Measurements from ENCODE around the gene TMEM131.

Gene TMEM131

GRCh38 chr2:97774425-97774824 lies 221.3 kb downstream of the TMEM131 start:
- Mint-ChIP-seq H3K4me1 (no peaks in the 10 kb centered on the region), H3K27me3 (no peaks in the 10 kb centered on the region), H3K27ac (no peak overlapping the region), H3K4me3 (no peak overlapping the region), H3K36me3 (peaks cover 17% of the 10 kb centered on the region), H3K9me3 (no peaks in the 10 kb centered on the region)

- peak overlapping the region; percentile 8 for H3K27ac Mint-ChIP-seq
- no peaks in the 10 kb centered on the region for H3K9me3 Mint-ChIP-seq
- H3K4me3 Mint-ChIP-seq: no peak overlapping the region
- H3K36me3 Mint-ChIP-seq: peaks cover 14% of the 10 kb centered on the region
- no peaks in the 10 kb centered on the region for H3K27me3 Mint-ChIP-seq
- no peaks in the 10 kb centered on the region for H3K4me1 Mint-ChIP-seq
These were observed 225.3 kb downstream of the TMEM131 start for GRCh38 chr2:97770445-97770844.

GRCh38 chr2:97769711-97770110 lies 226.0 kb downstream of the TMEM131 start:
- H3K27ac Mint-ChIP-seq: no peak overlapping the region
- no peaks in the 10 kb centered on the region for H3K4me1 Mint-ChIP-seq
- peaks cover 17% of the 10 kb centered on the region for H3K36me3 Mint-ChIP-seq
- no peaks in the 10 kb centered on the region for H3K27me3 Mint-ChIP-seq
- H3K4me3 Mint-ChIP-seq: no peak overlapping the region
- no peaks in the 10 kb centered on the region for H3K9me3 Mint-ChIP-seq

GRCh38 chr2:97769308-97769707 lies 226.4 kb downstream of the TMEM131 start:
- Mint-ChIP-seq H3K9me3 (no peaks in the 10 kb centered on the region), H3K27ac (no peak overlapping the region), H3K4me1 (no peaks in the 10 kb centered on the region), H3K36me3 (peaks cover 13% of the 10 kb centered on the region), H3K4me3 (no peak overlapping the region), H3K27me3 (no peaks in the 10 kb centered on the region)

GRCh38 chr2:97766567-97766966 lies 229.2 kb downstream of the TMEM131 start:
- peaks cover 6% of the 10 kb centered on the region for H3K36me3 Mint-ChIP-seq
- no peaks in the 10 kb centered on the region for H3K9me3 Mint-ChIP-seq
- peaks cover 5% of the 10 kb centered on the region for H3K4me1 Mint-ChIP-seq
- H3K4me3 Mint-ChIP-seq: no peak overlapping the region
- no peaks in the 10 kb centered on the region for H3K27me3 Mint-ChIP-seq
- H3K27ac Mint-ChIP-seq: no peak overlapping the region

GRCh38 chr2:97765933-97766332 lies 229.8 kb downstream of the TMEM131 start:
- Mint-ChIP-seq H3K4me3 (no peak overlapping the region), H3K36me3 (peaks cover 4% of the 10 kb centered on the region), H3K27ac (no peak overlapping the region), H3K4me1 (peaks cover 7% of the 10 kb centered on the region), H3K9me3 (no peaks in the 10 kb centered on the region), H3K27me3 (no peaks in the 10 kb centered on the region)

- Mint-ChIP-seq H3K9me3 (no peaks in the 10 kb centered on the region), H3K27me3 (no peaks in the 10 kb centered on the region), H3K4me1 (peaks cover 20% of the 10 kb centered on the region), H3K36me3 (peaks cover 11% of the 10 kb centered on the region), H3K4me3 (no peak overlapping the region), H3K27ac (peak overlapping the region; percentile 5)
These were observed 231.0 kb downstream of the TMEM131 start for GRCh38 chr2:97764559-97765263.

GRCh38 chr2:97763176-97763845 lies 232.4 kb downstream of the TMEM131 start:
- peak overlapping the region; percentile 20 for H3K4me3 Mint-ChIP-seq
- H3K27me3 Mint-ChIP-seq: no peaks in the 10 kb centered on the region
- H3K9me3 Mint-ChIP-seq: no peaks in the 10 kb centered on the region
- peaks cover 14% of the 10 kb centered on the region for H3K36me3 Mint-ChIP-seq
- peaks cover 24% of the 10 kb centered on the region for H3K4me1 Mint-ChIP-seq
- H3K27ac Mint-ChIP-seq: peak overlapping the region; percentile 38

- Mint-ChIP-seq H3K9me3 (no peaks in the 10 kb centered on the region), H3K4me3 (peak overlapping the region; percentile 66), H3K4me1 (peaks cover 24% of the 10 kb centered on the region), H3K27ac (peak overlapping the region; percentile 62), H3K27me3 (no peaks in the 10 kb centered on the region), H3K36me3 (peaks cover 20% of the 10 kb centered on the region)
These were observed 234.6 kb downstream of the TMEM131 start for GRCh38 chr2:97761192-97761591.

- peak overlapping the region; percentile 65 for H3K27ac Mint-ChIP-seq
- H3K4me3 Mint-ChIP-seq: peak overlapping the region; percentile 66
- peaks cover 20% of the 10 kb centered on the region for H3K36me3 Mint-ChIP-seq
- H3K27me3 Mint-ChIP-seq: no peaks in the 10 kb centered on the region
- no peaks in the 10 kb centered on the region for H3K9me3 Mint-ChIP-seq
- H3K4me1 Mint-ChIP-seq: peaks cover 24% of the 10 kb centered on the region
These were observed 235.2 kb downstream of the TMEM131 start for GRCh38 chr2:97760480-97761049.

GRCh38 chr2:97759727-97760407 lies 235.9 kb downstream of the TMEM131 start:
- Mint-ChIP-seq H3K4me3 (peak overlapping the region; percentile 55), H3K27ac (peak overlapping the region; percentile 59), H3K4me1 (peaks cover 24% of the 10 kb centered on the region), H3K36me3 (peaks cover 15% of the 10 kb centered on the region), H3K27me3 (no peaks in the 10 kb centered on the region), H3K9me3 (no peaks in the 10 kb centered on the region)

- Mint-ChIP-seq H3K27ac (no peak overlapping the region), H3K36me3 (peaks cover 15% of the 10 kb centered on the region), H3K27me3 (no peaks in the 10 kb centered on the region), H3K4me3 (no peak overlapping the region), H3K4me1 (peaks cover 24% of the 10 kb centered on the region), H3K9me3 (no peaks in the 10 kb centered on the region)
These were observed 237.5 kb downstream of the TMEM131 start for GRCh38 chr2:97758131-97758705.

- Mint-ChIP-seq H3K36me3 (peaks cover 17% of the 10 kb centered on the region), H3K27me3 (no peaks in the 10 kb centered on the region), H3K4me1 (peaks cover 24% of the 10 kb centered on the region), H3K9me3 (no peaks in the 10 kb centered on the region), H3K4me3 (no peak overlapping the region), H3K27ac (peak overlapping the region; percentile 41)
These were observed 238.7 kb downstream of the TMEM131 start for GRCh38 chr2:97757062-97757461.

GRCh38 chr2:97755491-97755890 lies 240.3 kb downstream of the TMEM131 start:
- peaks cover 15% of the 10 kb centered on the region for H3K36me3 Mint-ChIP-seq
- peaks cover 12% of the 10 kb centered on the region for H3K4me1 Mint-ChIP-seq
- no peak overlapping the region for H3K27ac Mint-ChIP-seq
- H3K9me3 Mint-ChIP-seq: no peaks in the 10 kb centered on the region
- no peaks in the 10 kb centered on the region for H3K27me3 Mint-ChIP-seq
- no peak overlapping the region for H3K4me3 Mint-ChIP-seq

- Mint-ChIP-seq H3K27me3 (no peaks in the 10 kb centered on the region), H3K4me3 (no peak overlapping the region), H3K36me3 (peaks cover 11% of the 10 kb centered on the region), H3K9me3 (no peaks in the 10 kb centered on the region), H3K27ac (peak overlapping the region; percentile 30), H3K4me1 (peaks cover 6% of the 10 kb centered on the region)
These were observed 240.9 kb downstream of the TMEM131 start for GRCh38 chr2:97754690-97755346.

Measured in activated naive CD4-positive, alpha-beta T cell treated with anti-CD3 and anti-CD28 coated beads, Interleukin-2, amount 50 U/mL, for 24 hours (primary cell).